HG03097 (cell line): Measurements from ENCODE around the gene CDRT4.

Experiments
- ATAC-seq: cut with Tn5 transposase; IDR thresholded peaks from one replicate; pipeline ENCODE4 v1.9.1; 2021; ENCODE audit not compliant: unreplicated experiment, low FRiP score

The CDRT4 gene

DNA sequence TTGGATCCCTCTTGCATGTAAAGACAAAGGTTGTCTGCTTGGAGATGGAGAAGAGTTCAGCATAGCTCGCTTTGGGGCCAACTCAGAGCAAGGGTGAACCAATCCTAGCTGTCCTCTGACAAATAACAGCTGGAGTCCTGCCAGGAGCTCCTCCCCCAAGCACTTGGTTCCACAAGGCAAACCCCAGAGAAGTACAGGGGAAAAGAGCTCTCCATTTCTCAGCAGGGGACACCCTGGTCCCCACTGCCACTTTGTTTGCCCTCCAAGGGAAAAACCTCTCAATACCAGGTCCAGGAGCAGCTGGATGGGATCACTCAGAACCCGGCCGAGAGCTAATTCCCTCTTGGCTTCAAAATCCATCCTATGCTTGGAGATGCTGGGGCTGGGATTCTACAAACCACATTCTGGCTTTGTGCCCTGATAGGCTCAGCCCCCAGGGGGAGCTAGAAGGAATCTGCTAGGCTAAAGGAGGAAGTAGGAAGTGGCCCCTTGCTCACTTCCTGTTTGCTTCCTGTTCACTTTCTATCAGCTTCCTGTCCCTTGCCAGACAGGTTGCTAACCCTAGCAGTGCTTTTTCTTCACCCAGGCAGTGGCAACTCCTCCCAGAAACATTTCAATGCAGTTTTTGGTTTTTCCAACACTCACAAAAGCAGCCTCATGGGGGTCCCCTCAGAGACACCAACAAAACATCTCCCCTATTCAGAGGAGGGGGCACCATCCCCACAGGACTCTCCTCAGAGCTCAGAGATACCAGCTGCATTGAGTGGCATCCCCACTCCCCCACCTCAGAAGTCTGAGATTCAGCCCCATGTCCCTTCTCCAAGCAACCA lies 30.7 kb downstream of the CDRT4 start:
- no peak for ATAC-seq

DNA sequence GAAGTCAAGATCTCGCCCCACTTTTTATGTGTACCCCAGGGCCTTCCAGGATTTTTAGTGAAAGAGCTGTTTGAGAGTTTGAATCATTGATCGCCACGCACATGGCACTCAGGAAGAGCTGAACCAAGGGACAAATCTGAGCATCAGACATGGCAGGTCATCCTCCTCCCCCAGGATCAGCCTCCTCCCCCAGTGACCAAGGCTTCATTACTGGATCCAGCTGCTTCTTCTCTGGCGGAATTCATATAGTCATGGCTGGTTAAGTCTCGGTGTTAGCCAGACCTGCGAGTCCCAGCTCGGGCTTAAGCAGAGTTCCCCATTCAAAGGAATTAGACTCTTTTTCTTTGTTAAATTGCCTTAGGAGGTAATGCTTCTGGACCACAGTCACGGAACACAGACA lies 32.5 kb downstream of the CDRT4 start:
- no peak for ATAC-seq

- ATAC-seq = no peak
Observed at GRCh38 chr17:15432807-15433611, 34.4 kb downstream of the CDRT4 start.

DNA sequence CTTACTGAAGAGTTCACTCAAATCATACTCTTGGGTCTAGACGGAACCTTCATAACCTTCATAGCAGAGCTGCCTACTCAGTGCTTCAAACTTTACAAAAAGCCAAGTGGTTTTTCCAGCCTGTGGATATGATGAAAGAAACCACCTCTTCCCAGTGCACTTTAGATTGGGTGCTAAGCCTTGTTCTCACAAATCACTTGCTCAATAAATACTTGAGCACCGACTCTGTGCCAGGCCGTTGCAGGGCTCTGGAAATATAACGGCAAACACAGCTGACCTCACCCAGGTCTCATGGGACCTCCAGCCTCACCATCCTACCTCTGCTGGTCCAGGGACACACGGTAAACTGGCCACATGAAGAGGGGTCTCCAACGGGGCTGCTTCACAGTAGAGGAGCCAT lies 35.7 kb downstream of the CDRT4 start:
- ATAC-seq = no peak

- ATAC-seq = no peak
Observed at GRCh38 chr17:15431196-15431595, 36.2 kb downstream of the CDRT4 start.

DNA sequence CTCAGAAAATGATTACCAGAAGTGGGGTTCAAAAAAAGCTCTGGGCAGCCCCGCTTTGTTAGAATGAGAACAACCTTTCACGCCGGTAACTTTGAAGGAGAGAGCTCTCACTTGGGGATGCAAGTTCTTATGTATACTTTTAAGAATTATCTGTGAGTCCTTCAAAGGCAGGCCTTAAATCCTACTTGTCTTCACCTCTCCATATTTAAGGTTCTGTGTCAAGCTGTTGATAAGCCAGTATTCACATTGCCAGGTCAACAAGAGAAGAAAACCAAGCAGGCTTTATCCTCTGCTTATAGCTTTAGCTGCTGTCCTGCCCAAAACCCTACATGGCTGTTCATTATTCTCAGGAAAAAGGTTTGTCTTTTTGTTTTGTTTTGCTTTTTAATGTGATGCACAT lies 42.9 kb downstream of the CDRT4 start:
- ATAC-seq = no peak

DNA sequence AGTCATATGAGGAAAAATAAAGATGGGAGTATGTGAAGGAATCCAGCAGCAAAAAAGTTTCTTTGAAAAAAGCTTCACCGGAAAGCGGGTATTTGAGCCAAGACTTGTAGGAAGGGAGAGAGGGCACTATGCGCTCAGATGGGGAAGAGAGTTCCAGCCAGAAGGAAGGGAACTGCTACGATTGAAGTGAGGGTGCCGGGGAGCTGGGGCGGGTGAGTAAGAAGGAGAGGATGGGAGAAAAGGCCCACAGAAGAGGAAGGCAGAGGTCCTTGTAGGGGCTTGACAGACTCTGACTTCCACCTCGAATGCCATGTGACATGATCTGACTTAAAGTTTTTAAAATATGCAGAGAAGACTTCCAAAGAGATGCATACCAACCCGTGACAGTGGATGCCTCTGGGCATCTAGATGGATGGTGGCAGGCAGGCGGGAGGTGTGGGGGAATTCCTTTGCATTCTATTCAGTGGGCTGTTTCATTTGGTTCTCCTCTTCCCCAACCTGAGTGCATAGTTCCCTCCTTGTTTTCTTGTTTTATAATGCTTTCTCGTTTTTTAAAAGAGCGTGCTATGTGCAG lies 44.9 kb downstream of the CDRT4 start:
- ATAC-seq = no peak

DNA sequence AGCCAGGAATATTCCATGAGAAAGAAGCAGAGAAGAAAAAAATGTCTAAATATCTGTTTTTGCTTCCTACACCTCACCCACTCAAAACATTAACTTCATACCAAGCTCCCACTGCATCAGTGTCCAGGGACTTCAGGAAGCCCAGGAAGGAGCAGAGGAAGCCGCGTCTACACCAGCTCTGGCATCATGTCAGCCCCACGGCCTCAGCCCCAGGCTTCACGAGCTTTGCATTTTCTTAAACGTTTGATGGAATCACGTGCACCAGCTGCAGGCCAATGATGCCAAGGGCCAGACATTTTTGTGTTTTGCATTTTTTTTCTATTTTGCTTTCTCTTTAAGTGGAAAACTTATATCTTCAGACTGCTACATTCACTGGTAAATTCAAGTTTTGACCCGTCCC lies 48.6 kb downstream of the CDRT4 start:
- ATAC-seq = no peak

GRCh38 chr17:15414532-15415306 lies 52.7 kb downstream of the CDRT4 start:
- no peak for ATAC-seq

- no peak for ATAC-seq
Observed at GRCh38 chr17:15413101-15413771, 54.2 kb downstream of the CDRT4 start.

- ATAC-seq = no peak
Observed at GRCh38 chr17:15412606-15413005, 54.8 kb downstream of the CDRT4 start.

DNA sequence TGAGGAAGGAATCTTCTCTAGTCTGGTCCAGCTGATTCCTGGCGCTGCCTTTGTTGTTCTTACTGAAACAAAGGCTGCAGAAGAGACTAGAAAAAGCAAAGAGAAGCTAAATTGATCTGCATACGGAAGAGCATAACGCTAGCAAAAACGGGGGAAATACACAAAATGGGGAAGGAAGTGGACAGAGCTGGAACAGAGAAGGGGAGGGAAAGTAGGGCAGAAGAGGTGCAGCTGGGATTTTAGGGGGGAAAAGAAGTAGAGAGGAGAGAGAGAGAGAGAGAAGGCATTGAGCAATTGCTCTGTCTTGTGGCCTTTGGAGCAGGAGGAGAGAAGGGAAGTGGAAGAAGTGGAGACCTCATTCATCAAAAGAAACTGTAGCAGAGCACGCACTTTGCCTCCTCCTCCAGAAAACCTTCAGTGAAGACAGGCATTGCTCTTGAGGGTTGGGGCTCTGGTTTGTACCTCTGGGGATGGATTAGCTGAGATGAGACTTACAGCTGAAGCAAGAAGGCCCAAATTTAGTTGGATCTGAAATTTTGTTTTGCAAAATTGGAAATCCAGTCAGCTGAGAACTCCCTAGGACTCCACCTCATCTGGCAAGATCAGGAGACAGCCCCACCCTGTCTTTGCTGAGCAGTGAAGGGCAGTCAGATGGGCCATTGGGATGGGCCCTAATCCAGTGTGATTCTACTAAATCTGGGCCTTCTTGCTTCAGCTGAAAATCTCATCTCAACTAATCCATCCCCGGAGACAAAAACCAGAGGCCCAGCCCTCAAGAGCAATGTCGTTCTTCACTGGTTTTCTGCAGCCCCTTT lies 55.8 kb downstream of the CDRT4 start:
- ATAC-seq = no peak

- ATAC-seq = no peak
Observed at GRCh38 chr17:15409721-15410250, 57.6 kb downstream of the CDRT4 start.

- no peak for ATAC-seq
Observed at GRCh38 chr17:15408803-15409202, 58.6 kb downstream of the CDRT4 start.

DNA sequence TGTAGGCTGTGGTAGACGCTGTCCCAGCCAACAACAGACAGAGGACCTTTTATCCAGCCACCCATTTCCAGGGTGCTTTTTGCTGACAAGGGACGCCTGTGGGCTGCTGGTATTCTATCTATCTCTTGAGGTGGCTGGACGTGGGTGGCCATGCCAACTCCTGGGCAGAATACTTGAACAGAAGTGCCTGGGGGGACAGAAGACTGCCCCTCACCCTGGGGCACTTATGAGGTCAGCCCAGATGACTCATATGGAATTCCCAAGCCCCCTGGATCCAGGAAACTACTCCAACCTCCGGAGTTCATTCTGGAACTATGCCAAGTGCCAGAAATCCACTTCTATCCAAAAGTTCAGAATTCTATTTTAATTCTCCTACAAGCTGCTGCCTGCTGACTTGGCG lies 61.3 kb downstream of the CDRT4 start:
- no peak for ATAC-seq

GRCh38 chr17:15405058-15405415 lies 62.4 kb downstream of the CDRT4 start:
- ATAC-seq = no peak

- no peak for ATAC-seq
Observed at GRCh38 chr17:15404106-15405057, 63.0 kb downstream of the CDRT4 start.

GRCh38 chr17:15403276-15403939 lies 64.0 kb downstream of the CDRT4 start:
- ATAC-seq = no peak
